EL (cell line): Measurements from ENCODE around the gene SMARCD1.
"Not testable (repeated sequence)": the region's sequence is repeated elsewhere in the genome, so short reads cannot be mapped to it uniquely, and the experiment has no call there.

Experiments
- DNase-seq: peaks from one replicate; pipeline ENCODE4 v3.0.0-alpha.2; 2016

SMARCD1 gene

DNA sequence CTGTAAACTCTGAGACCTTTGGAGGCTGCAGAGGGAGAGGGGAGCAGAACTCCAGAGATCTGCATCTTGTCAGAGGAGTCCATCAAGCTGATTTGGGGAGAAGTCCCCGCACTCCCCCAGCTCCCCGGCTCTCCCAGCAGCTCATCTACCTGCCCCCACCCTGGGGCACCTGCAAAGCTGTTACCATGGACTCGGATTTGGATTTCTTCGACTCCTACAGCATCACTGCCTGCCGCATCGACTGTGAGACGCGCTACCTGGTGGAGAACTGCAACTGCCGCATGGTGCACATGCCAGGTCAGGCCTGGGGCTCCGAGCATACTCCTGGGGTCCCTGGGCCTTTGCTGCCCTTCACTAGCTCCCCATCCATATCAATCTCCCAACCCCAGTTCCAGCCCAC, 6.9 kb upstream of the SMARCD1 start:
- DNase-seq: no peak

DNA sequence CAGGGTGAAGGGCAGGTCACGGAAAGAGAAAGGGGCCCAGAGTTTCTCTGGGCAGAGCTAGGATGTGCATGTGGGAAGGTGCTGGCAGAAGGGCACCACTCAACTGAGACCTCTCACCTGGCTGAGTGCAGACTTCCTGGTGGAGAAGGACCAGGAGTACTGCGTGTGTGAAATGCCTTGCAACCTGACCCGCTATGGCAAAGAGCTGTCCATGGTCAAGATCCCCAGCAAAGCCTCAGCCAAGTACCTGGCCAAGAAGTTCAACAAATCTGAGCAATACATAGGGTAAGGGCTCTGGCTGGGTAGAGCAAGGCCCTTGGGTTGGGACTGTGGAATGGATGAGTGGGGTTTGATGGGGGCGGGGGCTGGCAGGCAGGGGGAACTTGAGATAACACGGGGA, 5.4 kb upstream of the SMARCD1 start:
- no peak for DNase-seq

DNA sequence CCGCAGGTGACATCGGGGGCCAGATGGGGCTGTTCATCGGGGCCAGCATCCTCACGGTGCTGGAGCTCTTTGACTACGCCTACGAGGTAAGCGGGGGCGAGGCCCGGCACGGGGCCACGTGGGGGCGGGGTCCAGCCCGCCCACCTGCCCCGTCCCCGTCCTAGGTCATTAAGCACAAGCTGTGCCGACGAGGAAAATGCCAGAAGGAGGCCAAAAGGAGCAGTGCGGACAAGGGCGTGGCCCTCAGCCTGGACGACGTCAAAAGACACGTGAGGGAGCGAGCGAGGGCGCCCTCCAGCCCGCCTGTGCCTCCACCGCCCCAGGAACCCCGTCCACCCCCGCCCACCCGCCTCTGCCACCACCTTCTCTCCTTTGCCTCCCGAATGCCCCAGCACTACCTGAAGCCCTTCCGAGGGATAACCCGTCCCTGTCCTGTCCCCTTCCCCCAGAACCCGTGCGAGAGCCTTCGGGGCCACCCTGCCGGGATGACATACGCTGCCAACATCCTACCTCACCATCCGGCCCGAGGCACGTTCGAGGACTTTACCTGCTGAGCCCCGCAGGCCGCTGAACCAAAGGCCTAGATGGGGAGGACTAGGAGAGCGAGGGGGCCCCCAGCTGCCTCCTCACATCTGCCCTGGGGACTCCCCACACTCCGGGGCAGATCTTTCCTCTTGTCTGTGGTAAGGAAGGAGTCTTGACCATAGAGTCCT, 3.9 kb upstream of the SMARCD1 start:
- no peak for DNase-seq

DNA sequence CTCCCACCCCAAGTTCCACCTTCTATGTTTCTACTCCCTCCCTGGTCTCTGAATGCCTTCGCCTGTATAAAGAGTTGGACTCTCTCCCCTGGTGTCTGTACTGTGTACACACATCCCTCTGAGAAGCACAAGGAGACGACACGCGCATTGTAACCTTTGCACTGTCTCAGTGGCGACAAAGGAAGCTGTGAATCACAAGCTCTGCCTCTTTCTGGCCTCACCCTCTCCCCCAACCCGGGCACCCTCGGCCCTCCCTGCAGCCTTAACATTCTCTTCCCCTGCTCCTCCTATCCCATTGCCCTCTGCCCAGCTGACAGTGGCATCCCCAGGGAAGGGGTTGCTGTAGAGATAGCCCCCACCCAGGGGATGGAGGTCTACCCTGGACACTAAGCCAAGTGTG, 2.5 kb upstream of the SMARCD1 start:
- DNase-seq: no peak

DNA sequence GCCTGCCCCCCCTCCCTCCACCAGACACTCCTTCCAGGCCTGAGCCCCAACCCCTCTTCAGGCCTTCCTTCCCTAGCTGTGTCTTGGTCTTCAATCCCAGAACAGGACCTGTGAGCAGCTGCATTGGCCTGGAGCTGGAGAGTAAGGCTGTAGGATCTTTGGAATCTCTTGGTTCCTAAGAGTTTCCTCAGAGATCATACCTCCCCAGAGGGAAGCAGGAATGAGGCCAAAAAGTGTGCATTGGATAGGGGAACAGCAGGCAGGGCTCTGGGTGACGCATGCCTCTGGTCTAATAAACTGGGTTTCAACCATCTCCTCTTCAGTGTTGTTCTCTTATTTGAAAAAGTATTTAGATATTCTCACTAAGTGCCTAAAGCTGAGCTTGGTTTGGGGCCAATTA, 1.8 kb upstream of the SMARCD1 start:
- peak; percentile 28 for DNase-seq

DNA sequence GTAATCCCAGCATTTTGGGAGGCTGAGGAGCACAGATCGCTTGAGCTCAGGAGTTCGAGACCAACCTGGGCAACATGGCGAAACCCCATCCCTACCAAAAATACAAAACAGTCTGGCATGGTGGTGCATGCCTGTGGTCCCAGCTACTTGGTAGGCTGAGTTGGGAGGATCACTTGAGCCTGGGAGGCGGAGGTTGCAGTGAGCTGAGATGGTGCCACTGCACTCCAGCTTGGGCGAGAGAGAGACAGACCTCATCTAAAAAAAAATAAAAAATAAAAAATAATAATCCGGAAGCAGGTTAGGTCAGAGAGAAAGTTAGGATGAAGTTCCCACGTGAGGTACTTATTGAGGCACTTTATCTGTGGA, 750 bp upstream of the SMARCD1 start:
- DNase-seq: not testable (repeated sequence)

DNA sequence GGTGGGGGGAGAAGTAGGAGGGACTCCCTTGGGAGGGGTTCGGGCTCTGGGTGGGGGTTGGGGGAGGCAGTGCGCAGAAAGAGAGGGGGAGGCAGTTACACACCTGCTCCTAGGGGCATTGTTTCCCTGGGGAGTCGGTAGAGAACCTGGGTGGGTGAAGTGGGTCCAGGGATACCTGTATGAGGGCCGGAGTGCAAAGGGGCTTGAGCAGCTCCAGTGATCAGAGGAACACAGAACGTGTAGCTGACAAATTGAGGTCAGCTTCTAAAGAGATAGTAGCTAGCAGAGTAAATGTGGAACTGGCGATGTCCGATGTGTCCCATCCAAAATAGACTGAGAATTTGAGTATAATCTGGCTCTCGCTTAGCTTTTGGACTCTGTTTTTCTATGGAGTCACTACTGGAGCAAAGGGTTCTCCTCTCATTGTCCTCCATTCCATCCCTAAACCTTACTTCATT, 502 bp downstream of the SMARCD1 start:
- DNase-seq: no peak

DNA sequence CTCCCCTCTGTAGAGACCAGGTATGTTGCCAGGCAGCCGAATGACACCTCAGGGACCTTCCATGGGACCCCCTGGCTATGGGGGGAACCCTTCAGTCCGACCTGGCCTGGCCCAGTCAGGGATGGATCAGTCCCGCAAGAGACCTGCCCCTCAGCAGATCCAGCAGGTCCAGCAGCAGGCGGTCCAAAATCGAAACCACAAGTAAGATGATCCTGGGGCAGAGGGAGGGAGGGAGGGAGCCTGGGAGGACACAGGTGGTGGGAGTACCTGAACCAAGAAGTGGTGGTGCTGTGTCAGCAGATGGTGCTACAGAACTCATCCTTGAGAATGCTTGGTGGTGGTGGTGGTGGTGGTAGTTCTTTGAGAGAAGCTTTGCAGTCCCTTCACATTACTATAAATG, 1.0 kb downstream of the SMARCD1 start:
- no peak for DNase-seq

DNA sequence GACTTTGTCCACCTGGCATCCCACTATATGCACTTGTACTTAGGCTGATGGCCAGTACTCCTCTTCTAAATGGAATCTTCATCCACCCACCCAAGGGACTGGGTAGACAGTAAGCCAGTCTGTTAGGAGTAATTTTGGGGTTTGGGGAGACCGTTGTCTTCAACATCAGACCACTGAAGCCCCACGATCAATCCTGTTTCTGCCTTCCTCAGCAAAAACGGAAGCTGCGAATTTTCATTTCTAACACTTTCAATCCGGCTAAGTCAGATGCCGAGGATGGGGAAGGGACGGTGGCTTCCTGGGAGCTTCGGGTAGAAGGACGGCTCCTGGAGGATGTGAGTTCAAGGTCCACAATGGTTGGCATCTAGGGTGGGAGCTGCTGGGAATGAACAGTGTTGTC, 2.0 kb downstream of the SMARCD1 start:
- no peak for DNase-seq

DNA sequence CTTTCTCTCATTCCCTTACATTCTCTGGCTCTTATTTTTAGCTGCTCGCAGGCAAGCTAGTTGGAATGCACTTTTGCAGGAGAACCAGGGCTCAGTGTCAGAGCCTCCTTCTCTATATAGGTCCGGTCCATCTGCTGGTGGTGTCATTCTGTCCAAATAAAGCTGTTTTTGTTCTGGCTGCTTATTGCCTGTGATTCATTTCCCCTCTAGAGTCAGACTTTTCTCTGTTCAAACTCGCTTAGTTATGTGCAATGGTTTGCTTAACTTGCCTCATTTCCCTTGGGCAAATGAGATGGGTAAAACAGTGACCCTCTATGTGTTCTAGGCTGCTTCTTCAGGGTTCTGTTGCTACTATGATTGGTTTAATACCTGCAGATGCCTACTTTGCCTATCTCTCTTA, 2.9 kb downstream of the SMARCD1 start:
- DNase-seq: peak; percentile 55

DNA sequence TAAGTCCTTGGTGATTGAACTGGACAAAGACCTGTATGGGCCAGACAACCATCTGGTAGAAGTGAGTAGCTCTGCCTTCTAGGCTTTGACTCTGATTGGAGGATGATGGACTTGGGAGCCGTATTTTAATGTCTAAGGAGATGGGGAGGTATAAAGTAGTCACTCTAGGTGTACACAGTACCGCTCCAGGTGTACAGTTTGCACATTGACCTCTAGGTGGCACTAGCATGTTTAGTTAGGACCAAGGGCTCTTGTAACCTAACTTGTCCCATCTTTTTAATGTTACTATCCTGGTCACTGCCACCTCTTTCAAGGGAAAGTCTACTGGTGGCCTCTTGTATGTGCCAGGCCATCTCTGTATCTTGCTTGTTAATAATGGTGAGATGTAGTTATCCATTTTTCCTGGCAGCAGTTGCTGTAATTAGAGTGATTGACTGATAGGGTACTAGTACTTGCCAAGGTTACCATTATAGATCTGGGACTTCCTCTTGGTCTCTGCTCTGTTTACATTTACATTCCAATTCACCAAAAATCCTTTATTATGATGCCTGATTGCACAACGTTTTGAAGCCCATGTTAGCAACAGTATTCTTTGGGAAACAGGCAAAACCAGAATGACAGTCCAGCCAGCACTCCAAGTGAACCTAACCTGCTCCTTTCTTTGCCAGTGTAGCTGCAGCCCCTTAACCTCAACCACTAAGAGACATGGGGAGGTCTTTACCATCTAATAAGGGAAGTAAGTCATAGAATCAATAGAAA, 3.6 kb downstream of the SMARCD1 start:
- peak; percentile 55 for DNase-seq

DNA sequence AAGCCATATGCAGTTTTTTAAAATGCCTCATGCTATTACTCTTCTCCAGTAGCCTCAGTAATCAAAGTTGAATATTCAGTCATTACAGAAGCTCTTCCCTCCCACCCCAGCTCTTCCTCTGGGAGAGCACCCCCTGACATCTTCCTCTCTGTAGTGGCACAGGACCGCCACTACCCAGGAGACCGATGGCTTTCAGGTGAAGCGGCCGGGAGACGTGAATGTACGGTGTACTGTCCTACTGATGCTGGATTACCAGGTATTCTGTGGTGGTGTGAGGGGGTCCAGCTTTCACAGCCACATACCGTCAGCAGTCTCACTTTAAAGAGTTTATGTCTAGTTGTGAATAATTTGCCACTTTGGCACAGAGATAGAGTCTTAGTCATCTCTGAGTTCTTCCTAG, 4.6 kb downstream of the SMARCD1 start:
- DNase-seq: no peak

DNA sequence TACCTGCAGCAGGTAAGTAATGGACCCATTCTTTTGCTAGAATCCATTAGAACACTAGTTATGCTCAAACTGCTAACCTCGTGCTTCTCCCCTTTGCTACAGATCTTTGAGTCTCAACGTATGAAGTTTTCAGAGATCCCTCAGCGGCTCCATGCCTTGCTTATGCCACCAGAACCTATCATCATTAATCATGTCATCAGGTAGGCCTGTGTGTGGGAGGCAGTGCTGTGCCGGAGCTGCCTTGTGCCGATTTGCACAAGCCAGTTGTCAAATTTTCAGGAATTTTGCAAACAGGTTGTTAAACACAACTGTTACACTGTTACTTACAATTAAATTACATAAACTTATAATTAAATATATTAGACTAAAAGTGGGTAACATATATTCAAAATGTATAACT, 5.2 kb downstream of the SMARCD1 start:
- DNase-seq: no peak

DNA sequence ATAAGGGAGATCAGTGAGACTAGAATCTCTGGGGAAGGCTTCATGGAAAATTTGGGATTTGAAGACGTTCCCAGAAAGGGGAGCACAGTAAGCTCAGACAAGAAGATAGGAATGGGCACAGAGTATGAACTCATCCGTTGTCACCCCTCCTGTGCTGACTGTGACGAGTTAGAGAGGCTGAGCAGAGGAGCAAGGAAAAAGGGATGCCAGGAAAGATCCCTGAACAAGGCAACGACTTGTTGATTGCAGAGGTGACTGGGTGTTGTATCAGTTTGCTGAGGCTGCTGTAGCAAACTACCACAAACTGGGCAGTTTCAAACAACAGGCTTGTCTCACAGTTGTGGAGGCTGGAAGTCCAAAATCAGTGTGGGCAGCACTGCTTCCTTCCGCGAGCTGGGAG, 12.8 kb downstream of the SMARCD1 start:
- no peak for DNase-seq

DNA sequence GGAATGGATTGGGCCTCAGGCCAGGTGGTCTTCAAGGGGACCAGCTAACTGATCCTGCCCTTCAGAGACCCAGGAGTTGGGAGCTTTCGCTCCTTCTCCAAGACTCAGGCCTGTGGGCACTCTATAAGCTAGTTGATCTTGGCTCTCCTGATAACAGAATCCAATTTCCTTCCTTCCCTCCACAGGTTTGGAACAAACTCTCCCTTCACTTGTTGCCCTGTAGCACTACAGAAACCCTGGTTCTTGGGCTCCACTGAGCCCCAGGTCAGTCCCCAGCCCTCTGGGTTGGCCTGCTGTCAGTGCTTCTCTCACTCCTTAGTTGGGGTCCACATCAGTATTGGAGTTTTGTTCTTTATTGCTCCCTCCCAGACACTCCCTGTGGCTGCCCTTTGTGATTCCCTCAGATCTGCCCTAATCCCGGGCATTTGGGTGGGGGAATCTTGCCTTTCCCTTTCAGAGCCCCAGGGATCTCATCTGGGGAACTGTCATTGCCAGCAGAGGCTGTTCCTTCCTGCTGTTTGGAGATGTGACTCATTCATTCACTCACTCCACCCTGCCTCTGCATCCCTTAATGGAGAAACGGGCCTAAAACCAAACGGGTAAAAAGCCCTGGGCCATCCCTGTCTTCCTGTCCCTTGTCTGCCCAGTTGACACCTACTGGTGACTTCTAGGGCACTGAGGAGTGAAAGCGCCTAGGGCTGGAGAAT, 14.3 kb downstream of the SMARCD1 start:
- DNase-seq: peak; percentile 69

DNA sequence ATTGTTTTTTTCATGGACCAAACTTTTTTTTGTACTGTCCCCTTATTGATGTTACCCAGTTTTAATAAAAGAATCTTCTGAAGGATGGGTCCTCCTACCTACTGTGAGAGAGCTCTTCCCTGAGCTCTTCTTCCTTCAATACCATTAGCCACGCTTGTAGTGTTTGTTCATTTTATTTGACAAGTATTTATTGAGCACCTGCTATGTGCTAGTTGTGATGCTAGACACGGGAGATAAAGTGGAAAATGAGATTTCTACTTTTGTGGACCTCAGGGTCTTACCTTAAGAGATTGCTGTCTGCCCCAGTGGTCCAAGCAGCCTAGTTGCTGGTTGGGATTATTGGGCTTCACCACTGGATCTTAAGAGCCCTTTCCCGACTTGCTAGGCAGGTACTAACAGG, 15.4 kb downstream of the SMARCD1 start:
- no peak for DNase-seq

DNA sequence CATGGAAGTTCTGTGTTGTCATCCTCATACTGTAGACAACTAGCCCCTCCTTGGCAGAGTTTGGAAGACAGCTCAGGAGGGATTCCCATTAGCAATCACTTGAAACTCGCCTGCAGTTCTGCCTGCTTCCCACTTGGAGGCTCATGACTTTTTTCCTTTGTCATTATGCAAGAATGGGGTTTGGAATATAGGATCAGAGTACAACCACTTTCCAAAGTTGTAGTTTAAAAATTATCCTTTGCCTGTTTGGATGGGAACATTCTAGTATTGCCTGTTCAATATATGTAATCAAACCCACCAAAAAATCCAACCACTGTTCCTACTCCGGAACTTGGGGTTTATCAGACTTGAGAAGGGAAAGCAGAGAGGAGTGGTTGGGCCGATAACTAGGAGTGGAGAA, 16.5 kb downstream of the SMARCD1 start:
- DNase-seq: peak; percentile 45

DNA sequence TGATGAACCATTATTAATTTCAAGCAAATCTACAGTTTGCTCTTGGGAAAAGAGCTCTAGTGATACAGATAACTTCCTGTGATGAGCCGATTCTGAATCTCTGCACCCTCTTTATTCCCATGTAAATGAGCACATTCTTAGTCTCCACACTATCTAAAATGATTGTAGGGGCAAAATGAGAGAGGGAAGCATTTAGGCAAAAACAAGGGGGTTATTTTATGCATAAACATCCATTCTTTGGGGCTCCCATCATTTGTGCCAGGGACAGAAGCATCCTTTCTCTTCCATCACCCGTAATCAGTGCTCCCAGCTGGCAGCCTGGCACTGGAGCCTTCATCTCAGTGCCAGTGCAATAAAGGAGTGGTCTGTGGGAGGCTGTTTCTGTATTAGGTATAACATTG, 17.0 kb downstream of the SMARCD1 start:
- DNase-seq: no peak

DNA sequence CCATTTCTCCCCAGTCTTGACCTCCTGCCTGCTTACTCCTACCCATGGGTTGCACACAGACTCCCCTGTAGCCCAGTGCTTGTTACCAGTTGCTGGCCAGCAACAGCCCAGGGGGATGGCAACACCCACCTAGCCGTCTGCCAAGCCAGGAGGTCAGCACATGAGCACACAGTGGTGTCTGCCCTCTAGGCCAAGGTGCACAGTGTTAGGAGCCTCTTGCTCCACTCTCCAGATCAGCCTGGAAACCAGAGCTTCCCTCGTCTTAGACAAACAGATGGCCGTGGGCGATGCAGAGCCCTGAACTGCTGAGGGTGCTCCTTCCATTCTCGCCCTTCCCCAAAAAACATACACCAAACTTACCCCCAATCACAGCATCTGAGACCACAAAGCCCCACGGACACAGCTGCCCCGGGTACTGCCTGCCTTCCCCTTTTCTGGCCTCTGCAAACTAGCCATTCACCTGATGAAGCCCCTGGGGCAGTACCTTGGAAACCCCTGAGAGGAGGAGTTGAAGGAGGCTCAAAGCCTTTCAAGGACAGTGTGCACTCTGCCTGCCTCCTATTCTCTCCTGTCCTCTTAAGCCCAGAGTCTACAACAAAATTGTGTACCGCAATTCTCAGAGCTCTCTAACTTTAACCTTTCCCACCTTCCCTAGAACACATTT, 17.6 kb downstream of the SMARCD1 start:
- no peak for DNase-seq

DNA sequence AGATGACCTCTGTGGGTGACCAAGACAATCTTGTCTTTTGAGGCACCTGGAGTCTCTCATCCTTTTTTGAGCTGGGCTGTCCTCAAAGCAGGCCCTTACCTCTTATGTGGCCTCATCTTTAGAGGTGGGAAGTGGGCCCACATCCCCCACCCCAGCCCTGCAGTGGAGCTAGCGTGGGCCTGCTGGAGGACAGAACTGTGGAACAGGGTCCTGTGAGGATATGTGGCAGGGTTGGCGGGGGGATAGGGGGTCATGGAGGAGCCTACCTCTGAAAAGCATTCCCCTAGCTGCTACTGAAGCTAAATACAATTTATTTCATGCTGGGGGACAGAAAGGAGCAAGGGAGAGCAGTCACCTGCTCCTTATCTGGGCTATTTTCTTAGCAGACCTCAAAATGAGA, 18.2 kb downstream of the SMARCD1 start:
- no peak for DNase-seq

DNA sequence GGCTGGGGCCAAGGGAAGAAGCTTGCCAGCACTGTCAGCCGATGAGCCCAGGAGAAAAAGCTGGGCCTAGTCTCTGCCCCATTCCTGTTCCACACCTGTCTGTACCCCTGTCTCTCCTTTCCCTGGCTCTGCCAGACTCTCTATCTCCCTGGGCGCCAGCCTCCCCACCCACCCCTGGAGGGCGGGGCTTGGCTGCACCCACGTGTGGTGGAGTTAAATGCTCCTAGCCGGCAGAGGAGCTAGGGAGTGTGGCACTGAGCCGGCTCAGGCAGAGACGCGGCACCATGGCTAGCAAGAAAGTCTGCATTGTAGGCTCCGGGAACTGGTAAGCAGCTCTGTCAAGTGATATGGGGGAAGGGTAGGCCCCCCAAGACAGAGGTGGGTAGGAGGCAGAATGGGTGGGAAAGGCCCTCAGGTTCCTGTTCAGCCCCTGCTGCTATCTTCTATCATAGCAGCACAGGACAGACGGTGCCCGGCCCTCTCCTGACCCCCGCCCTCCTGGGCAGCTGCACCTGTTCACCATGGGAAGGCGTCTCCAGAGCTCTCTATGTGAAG, 18.7 kb downstream of the SMARCD1 start, which contains the start of gene GPD1:
GPD1 (plus strand) TSS at position 242 of the 555 bp plus-strand sequence; CDS start at position 285, 43 bp downstream.
- peak; percentile 45 for DNase-seq

DNA sequence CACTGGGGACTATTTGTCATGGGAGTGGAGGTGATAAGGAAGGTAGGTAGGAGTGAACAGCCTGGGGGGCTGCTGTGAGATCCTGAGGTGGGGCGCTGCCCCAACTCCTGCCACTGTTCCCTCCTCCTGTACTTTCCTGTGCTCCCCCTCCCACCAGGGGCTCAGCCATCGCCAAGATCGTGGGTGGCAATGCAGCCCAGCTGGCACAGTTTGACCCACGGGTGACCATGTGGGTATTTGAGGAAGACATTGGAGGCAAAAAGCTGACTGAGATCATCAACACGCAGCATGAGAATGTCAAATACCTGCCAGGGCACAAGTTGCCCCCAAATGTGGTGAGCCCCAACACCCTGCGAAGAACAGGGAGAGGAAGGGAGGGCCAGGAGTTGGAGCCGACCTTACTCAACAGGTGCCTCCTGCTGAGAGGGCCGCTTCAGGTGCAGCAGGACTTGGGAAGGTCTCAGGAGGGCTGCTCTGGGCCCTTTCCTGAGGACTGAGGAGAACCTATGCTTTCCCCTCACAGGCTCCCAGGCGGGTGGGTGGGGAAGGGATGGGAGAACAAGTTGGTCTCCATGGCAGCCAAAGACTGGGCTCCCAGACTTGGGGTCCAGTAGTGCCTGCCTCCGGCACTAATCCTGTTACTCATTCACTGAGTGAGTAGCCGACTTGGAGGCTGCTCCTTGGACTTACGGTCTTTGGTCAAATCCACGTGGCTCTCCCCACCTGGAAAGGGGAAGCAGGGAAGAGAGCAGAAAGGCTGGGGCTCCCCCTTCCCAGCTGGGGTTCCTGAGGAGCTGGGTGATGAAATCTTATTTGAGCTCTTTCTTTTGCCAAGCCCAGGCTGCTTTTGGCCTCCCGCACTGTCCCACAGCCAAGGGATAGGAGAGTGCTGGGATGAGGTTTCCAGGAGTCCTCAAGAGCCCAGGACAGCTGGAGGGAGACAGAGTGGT, 19.6 kb downstream of the SMARCD1 start:
- DNase-seq: no peak
